GM12801 (cell line): Measurements from ENCODE around the gene TMEM266.

ENCODE experiments used
- CTCF ChIP-seq: IDR thresholded peaks from one replicate; pipeline ENCODE4 v1.5.1; 2011; ENCODE audit warnings: control low read depth; ENCODE audit not compliant: insufficient read length; ENCODE audit errors: extremely low read depth

The TMEM266 gene

GRCh38 chr15:76196269-76197231 lies 136.8 kb downstream of the TMEM266 start:
- no peak for TF ChIP-seq CTCF

- no peak for TF ChIP-seq CTCF
Observed at GRCh38 chr15:76197703-76198455, 138.1 kb downstream of the TMEM266 start.

GRCh38 chr15:76198456-76199105 lies 138.8 kb downstream of the TMEM266 start:
- no peak for TF ChIP-seq CTCF

GRCh38 chr15:76199106-76200082 lies 139.6 kb downstream of the TMEM266 start:
- TF ChIP-seq CTCF, result no peak

GRCh38 chr15:76200083-76200465 lies 140.3 kb downstream of the TMEM266 start:
- no peak for TF ChIP-seq CTCF

- TF ChIP-seq CTCF, result no peak
Observed at GRCh38 chr15:76200641-76201105, 140.9 kb downstream of the TMEM266 start.
